Type B pancreatic cell (in vitro differentiated cells): ENCODE measurements around the gene KNSTRN. TPM values are rescaled to one million over a fixed set of nuclear protein-coding genes. Genes with fewer than 3 reads are reported as not detected.

Experiments used
- DNase-seq: peaks from one replicate; pipeline ENCODE4 v3.0.0; 2021; ENCODE audit warnings: mixed read lengths; ENCODE audit not compliant: unreplicated experiment; ENCODE audit errors: extremely low spot score
- H3K27ac Mint-ChIP-seq: 2 replicates; pipeline ENCODE4 v1.8.0; 2021; ENCODE audit warnings: mild to moderate bottlenecking, mixed read lengths
- H3K27me3 Mint-ChIP-seq: 2 replicates; pipeline ENCODE4 v1.8.0; 2021; ENCODE audit warnings: mixed read lengths
- H3K36me3 Mint-ChIP-seq: 2 replicates; pipeline ENCODE4 v1.8.0; 2021; ENCODE audit warnings: mixed read lengths
- H3K4me1 Mint-ChIP-seq: one replicate; pipeline ENCODE4 v1.8.0; 2021; ENCODE audit warnings: mixed read lengths; ENCODE audit not compliant: unreplicated experiment
- H3K4me3 Mint-ChIP-seq: 2 replicates; pipeline ENCODE4 v1.8.0; 2021; ENCODE audit warnings: mild to moderate bottlenecking, mixed read lengths
- H3K9me3 Mint-ChIP-seq: 2 replicates; pipeline ENCODE4 v1.8.0; 2021; ENCODE audit warnings: mixed read lengths
- CTCF ChIP-seq: fragments of 200-600 bp; sonication (generic); conservative IDR thresholded peaks from 2 replicates; pipeline ENCODE4 v1.5.0; 2021; ENCODE audit warnings: antibody characterized with exemption, mild to moderate bottlenecking
- total RNA-seq: library from RNA; stranded (reverse); gene quantifications from 2 replicates; pipeline ENCODE4 v1.2.1, GENCODE V29; 2021; ENCODE audit warnings: low replicate concordance

Gene KNSTRN
- total RNA-seq, 1 donor from 2014 or later: 52.2 TPM

GRCh38 chr15:40407330-40407990 lies 24.9 kb downstream of the KNSTRN start:
- Mint-ChIP-seq H3K36me3 (peaks cover 11% of the 10 kb centered on the region), H3K27ac (no peak overlapping the region), H3K4me3 (peak overlapping the region; percentile 67), H3K4me1 (peaks cover 18% of the 10 kb centered on the region), H3K27me3 (no peaks in the 10 kb centered on the region), H3K9me3 (no peaks in the 10 kb centered on the region)
- no peak for DNase-seq
- no peak for TF ChIP-seq CTCF

- Mint-ChIP-seq H3K27me3 (no peaks in the 10 kb centered on the region), H3K36me3 (peaks cover 13% of the 10 kb centered on the region), H3K4me3 (no peak overlapping the region), H3K9me3 (no peaks in the 10 kb centered on the region), H3K4me1 (peaks cover 18% of the 10 kb centered on the region), H3K27ac (no peak overlapping the region)
- TF ChIP-seq CTCF: no peak
- DNase-seq: no peak
These were observed 26.8 kb downstream of the KNSTRN start for GRCh38 chr15:40409366-40409765.

GRCh38 chr15:40410476-40410875 lies 28.0 kb downstream of the KNSTRN start:
- Mint-ChIP-seq H3K36me3 (peaks cover 18% of the 10 kb centered on the region), H3K9me3 (no peaks in the 10 kb centered on the region), H3K27me3 (no peaks in the 10 kb centered on the region), H3K27ac (no peak overlapping the region), H3K4me3 (no peak overlapping the region), H3K4me1 (peaks cover 12% of the 10 kb centered on the region)
- no peak for TF ChIP-seq CTCF
- DNase-seq: no peak

GRCh38 chr15:40412095-40412759 lies 29.7 kb downstream of the KNSTRN start:
- Mint-ChIP-seq H3K4me3 (no peak overlapping the region), H3K27me3 (no peaks in the 10 kb centered on the region), H3K27ac (no peak overlapping the region), H3K36me3 (peaks cover 19% of the 10 kb centered on the region), H3K9me3 (no peaks in the 10 kb centered on the region), H3K4me1 (peaks cover 4% of the 10 kb centered on the region)
- DNase-seq: no peak
- TF ChIP-seq CTCF: no peak

DNA sequence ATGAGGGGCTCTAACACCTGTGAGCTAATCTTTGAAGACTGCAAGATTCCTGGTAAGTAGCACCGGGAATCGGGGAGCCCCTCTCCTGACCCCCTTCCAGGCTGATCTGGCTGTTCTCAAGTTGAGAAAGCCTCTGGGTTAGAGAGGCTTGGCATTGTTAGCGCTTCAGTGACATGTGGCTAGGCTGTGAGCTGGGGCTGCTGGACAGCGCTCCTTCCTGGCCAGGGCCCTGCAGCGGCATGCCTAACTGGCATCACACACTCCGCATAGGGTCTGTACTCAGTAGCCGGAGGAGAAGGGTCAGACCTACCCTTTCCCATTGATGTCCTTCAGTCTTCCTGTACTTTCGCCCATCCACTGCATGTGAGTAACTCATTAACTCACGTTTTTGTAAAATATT lies 30.5 kb downstream of the KNSTRN start:
- Mint-ChIP-seq H3K4me1 (no peaks in the 10 kb centered on the region), H3K27me3 (no peaks in the 10 kb centered on the region), H3K27ac (no peak overlapping the region), H3K9me3 (no peaks in the 10 kb centered on the region), H3K4me3 (no peak overlapping the region), H3K36me3 (peaks cover 26% of the 10 kb centered on the region)
- DNase-seq: no peak
- TF ChIP-seq CTCF: no peak
